ENCODE data around the gene DNAAF6.
"Not testable (repeated sequence)": the region's sequence is repeated elsewhere in the genome, so short reads cannot be mapped to it uniquely, and the experiment has no call there.

DNAAF6 gene

DNA sequence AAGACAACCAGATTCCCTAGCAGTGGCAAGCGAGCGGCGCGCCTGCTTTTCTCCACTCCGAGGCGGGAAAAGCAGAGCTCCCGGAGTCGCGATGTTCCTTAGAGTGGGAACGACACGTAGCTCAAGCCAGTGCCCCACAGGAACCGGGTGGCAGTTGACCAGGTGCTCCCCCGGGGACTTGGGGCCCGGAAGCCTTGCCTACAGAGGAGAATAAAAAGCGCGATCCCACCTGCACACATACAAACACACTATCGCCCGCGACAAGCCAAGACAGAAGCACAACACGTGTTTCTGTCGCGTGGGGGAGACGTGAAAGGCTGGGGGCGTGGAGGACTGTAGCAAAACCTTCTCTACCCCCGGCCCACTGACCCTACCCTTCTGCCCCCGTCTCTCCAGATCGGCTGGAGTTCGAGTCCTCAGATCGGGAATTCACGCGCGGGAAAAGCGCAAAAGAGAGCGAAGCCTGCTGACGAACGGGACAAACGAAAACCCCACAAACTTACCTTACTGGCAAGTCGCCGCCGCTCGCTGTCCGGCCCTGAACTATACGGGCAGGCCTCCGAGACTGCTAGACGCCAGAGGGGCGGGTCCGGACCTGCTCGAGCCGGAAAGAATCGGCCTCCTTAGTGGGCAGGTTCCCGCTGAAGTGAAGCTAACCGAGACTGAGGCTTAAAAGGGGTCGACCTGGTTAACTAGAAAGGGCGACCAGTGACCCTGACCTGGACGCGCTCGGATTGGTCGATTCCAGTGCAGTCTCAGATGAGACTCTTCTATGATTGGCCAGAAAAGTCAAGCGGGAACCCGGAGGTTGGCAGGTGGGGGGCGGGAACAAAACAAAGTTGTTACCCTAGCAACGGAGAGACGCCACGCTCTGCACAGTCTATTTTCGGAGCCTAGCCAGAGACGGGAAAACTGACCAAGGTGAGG is at the start of gene DNAAF6, which contains the start of gene NUP62CL:
Gene DNAAF6, plus strand, starts transcription at position 842 of the 927 bp plus-strand sequence. CDS start 6,265 bp downstream, outside the sequence.
Gene NUP62CL, minus strand, starts transcription at position 664 of the 927 bp plus-strand sequence. CDS start 31,287 bp downstream, outside the sequence.
- DNase-seq = no peak

GRCh38 chrX:107157618-107158017 is 48.8 kb upstream of the DNAAF6 start:
- not testable (repeated sequence) for DNase-seq

DNA sequence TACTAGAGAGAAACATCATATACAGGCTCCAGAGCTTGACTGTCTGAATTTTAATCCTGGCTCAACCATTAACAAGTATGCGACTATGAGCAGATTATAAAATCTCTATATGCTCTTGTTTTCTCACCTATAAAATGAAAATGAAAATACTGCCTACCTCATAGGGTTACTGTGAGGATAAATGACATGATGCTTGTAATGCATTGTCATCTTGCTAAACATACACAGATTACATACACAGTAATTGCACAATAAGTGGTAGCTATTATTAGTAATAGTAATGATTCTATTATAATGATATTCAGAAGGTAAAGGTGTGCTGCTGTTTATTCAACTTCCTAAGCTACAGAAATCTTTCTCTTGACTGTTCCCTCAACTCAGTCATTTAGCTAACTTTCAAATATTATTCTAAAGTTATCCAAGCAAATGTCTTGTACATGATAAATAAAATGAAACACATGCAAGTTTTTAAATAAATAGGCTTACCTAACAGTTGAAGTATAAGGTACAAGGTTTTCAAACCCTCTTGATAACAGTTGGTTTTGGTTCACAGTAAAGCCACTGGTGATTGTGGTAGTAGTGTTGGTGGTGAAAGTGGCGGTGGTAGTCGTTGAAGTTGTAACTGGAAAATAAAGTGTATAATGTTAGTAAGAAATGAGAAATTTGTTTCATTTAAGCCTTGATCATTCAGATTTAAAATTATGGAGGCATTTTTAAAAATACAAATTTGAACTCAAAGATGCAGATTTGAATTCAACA is 39.1 kb upstream of the DNAAF6 start:
- no peak for DNase-seq

- DNase-seq = no peak
These were observed 38.2 kb upstream of the DNAAF6 start for GRCh38 chrX:107168257-107168656.

DNA sequence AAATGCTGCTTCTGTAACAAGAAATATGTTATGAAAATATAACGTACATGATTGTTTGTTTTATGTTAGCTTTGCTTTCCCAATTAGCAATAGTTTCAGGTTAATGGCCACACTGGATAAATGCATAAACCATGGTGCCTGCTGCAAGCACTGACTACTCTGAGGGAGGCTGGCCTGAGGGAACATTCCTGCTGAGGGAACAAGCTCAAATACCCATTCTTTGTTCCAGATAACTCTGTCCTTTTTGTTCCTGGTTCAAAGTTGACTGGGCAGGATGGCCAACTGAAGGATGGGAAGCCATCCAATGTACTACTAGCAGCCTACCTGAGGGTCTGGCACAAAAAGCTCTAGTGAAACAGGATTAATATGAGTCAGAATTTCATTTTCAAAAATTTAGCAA is 37.7 kb upstream of the DNAAF6 start:
- DNase-seq = no peak

DNA sequence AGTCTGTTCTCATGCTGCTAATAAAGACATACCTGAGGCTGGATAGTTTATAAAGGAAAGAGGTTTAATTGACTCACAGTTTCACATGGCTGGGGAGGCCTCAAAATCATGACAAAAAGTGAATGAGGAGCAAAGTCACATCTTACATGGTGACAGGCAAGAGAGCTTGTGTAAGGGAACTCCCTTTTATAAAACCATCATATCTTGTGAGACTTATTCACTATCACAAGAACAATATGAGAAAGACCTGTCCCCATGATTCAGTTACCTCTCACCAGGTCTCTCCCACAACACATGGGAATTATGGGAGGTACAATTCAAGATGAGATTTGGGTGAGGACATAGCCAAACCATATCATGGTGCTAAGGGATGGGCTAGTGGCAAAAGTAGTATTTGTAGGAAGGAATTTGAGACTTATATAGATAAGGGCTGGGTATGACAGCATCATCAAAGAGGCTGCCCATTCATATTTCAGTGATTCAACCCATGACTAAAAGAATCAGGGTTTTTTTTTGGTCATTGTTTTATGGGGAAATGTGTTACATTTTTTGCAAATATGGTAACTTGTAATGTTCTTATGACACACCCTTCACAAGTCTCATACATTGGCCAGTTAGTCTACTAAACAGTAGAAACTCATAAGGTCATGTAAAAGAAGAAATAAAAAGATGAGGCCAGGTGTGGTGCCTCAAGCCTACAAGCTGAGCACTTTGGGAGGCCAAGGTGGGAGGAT is 34.9 kb upstream of the DNAAF6 start:
- no peak for DNase-seq

DNA sequence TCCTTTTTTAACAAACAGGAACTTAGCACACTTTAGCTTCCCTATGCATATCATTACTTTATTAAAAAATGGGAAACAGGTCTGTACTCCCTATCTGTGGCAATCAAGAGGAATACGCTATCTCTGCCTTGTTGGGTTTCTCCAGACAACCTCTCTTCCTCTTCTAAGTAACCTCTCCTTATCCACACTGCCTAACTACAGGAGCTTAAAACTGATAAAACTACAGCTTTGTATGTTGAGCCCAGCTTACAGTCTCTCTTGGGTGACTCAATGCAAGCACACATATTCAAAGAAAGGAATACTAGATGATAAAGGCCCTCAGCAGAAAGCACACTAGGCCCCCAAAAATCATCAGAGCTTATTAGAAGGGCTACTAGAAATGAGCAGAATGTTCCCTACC is 9.1 kb upstream of the DNAAF6 start:
- no peak for DNase-seq

DNA sequence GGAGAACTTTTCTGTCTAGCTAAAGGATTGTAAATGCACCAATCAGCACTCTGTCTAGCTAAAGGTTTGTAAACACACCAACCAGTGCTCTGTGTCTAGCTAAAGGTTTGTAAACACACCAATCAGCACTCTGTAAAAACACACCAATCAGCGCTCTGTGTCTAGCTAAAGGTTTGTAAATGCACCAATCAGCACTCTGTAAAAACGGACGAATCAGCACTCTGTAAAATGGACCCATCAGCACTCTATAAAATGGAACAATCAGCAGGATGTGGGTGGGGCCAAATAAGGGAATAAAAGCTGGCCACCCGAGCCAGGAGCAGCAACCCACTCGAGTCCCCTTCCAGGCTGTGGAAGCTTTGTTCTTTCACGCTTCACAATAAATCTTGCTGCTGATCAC is 8.3 kb upstream of the DNAAF6 start:
- DNase-seq = not testable (repeated sequence)

DNA sequence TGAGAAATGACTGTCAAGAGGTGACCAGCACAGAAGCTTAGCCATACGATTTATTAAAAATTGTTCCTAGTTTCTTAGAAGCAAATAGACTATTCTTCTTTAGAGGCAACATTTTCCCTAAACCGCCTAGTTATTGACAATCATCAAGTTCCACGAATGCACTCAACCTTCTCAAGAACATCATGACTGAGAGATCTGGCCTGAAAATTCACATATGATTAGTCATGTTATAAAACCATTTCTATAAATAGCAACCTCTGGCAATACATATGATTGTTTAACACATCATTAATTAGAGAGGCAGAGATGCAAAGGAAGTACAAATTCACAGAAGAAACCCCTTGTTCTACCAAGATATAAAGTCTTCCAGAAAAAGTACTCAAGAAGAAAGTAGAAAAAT is 6.9 kb upstream of the DNAAF6 start:
- DNase-seq = no peak

DNA sequence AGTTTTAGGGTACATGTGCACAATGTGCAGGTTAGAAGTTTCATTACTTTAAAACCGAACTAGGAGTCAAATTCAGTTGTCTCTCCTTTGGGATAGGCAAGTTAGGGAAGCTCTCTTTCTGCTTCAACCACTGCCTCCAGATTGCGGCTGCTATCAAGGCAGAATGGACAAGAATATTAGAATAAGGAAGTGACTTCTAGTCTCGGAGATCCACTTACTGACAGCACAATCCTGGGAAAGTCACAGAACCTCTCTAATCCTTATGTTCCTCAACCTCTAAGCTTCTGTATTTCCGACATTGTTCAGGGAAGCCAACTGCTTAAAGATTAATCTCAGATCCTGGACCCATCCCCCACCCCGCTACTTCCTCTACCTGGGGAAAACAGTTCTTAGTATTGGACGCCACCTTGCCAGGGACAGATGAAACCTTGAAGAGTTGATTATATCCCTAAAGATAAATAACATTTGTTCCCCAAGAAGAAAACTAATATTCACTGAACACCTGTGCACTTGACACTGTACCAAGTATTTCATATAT is 2.3 kb upstream of the DNAAF6 start:
- DNase-seq = no peak

GRCh38 chrX:107206697-107207065 is 270 bp downstream of the DNAAF6 start:
- DNase-seq = no peak

- DNase-seq = no peak
These were observed 678 bp downstream of the DNAAF6 start for GRCh38 chrX:107207089-107207488.

- no peak for DNase-seq
These were observed 1.5 kb downstream of the DNAAF6 start for GRCh38 chrX:107207943-107208342.

GRCh38 chrX:107213477-107213876 is 7.1 kb downstream of the DNAAF6 start:
- DNase-seq = no peak

DNA sequence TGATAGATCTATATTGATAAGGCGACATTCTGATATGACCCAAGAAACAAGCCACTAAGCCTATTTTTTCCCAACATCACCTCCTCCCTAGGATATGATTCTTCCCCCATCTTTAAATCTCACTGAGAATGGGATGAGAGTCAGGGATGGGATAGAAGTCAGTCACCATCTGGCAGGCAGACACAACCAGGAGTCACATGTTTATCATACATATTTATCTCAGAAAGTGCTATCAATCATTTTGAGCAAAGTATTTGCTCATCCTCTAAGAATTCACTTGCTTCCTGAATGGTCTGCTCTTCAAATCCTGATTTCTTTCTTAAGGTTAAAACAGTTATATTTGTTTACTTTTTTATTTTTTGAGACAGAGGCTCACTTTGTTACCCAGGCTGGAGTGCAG is 20.3 kb downstream of the DNAAF6 start:
- DNase-seq = no peak

- no peak for DNase-seq
These were observed 21.5 kb downstream of the DNAAF6 start for GRCh38 chrX:107227780-107228485.

- no peak for DNase-seq
These were observed 22.0 kb downstream of the DNAAF6 start for GRCh38 chrX:107228486-107228819.

DNA sequence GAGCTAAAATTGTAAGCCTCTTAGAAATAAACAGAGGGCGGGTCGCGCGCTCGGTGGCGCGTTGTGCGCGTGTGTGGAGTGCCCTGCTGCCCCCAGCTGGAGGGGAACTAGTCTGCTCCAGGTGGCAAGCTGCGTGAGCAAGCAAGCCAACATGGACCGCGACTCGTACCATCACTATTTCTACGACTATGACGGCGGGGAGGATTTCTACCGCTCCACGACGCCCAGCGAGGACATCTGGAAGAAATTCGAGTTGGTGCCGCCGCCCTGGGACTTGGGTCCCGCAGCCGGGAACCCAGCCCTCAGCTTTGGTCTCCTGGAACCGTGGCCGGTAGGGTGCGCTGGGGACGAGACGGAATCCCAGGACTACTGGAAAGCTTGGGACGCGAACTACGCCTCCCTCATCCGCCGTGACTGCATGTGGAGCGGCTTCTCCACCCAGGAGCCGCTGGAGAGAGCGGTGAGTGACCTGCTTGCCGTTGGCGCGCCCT is 66.1 kb downstream of the DNAAF6 start:
- no peak for DNase-seq

DNA sequence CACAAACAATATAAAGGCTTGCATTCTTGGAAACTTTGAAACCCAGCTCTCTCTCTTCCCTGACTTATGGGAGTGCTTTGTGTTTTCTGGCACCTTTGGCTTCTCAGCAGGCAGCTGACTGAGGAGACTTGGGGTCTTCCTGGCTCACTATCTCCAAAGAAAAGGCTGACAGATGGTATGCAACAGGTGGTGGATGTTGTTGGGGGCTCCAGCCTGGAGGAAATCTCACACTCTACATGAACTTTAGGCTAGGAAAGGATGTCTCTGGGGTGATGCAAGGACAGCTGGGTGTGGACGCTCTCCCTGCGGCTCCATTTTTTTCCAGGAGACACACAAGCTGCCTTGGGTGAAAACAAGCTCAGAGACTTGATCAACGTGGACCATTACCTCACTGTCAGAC is 67.4 kb downstream of the DNAAF6 start:
- no peak for DNase-seq

DNA sequence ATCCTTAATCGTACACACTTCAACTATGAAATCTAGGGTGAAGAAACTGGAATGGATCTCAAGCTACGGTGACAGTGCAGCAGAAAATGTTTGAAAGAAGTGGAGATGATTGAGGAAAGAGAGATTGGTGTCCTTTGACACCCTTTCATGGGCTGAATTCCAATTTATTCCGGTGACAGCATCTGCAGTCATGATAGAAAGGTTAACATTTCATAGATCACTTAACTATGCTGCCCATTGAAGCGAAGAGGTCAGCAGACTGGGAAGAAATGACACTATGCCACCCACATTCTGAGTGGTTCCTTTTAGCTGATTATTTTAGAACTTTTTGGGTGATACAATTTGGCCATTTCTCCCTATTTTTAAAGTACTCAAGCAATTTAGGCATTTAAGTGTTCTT is 82.3 kb downstream of the DNAAF6 start:
- no peak for DNase-seq

DNA sequence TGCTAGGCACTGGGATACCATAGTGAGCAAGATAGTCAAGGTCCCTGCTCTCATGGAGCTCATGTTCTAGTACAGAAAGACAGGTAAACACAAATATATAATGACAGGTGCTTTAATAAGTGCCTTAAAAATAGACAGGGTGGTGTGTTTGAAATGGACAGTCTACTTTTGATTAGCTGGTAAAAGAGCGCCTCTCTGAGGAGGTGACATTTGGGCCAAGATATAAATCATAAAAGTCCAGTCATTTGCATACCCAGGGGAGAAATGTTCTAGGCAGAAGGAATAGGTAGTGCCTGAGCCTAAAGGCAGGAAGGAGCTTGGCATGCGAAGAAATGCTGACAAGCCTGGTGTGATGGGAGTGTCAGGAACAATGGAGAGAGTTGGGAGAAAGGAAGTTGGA is 83.6 kb downstream of the DNAAF6 start:
- DNase-seq = no peak

- DNase-seq = no peak
These were observed 86.6 kb downstream of the DNAAF6 start for GRCh38 chrX:107293056-107293455.
